T-helper 2 cell (primary cell): ENCODE measurements around the gene NFE2L3.
"Not testable (repeated sequence)": the region's sequence is repeated elsewhere in the genome, so short reads cannot be mapped to it uniquely, and the experiment has no call there.

ENCODE experiments used
- DNase-seq, 5 experiments: peaks; one replicate each; pipeline versions ENCODE4 v3.0.0 to v3.0.0-alpha.2; 2012 to 2022

Gene NFE2L3

DNA sequence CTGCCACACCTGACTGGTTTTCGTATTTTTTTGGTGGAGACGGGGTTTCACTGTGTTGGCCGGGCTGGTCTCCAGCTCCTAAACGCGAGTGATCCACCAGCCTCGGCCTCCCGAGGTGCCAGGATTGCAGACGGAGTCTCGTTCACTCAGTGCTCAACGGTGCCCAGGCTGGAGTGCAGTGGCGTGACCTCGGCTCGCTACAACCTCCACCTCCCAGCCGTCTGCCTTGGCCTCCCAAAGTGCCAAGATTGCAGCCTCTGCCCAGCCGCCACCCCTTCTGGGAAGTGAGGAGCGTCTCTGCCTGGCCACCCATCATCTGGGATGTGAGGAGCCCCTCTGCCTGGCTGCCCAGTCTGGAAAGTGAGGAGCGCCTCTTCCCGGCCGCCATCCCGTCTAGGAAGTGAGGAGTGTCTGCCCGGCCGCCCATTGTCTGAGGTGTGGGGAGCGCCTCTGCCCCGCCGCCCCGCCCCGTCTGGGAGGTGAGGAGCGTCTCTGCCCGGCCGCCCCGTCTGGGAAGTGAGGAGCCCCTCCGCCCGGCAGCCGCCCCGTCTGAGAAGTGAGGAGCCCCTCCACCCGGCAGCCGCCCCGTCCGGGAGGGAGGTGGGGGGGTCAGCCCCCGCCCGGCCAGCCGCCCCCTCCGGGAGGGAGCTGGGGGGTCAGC, 4.2 kb upstream of the NFE2L3 start:
- not testable (repeated sequence) for DNase-seq

DNA sequence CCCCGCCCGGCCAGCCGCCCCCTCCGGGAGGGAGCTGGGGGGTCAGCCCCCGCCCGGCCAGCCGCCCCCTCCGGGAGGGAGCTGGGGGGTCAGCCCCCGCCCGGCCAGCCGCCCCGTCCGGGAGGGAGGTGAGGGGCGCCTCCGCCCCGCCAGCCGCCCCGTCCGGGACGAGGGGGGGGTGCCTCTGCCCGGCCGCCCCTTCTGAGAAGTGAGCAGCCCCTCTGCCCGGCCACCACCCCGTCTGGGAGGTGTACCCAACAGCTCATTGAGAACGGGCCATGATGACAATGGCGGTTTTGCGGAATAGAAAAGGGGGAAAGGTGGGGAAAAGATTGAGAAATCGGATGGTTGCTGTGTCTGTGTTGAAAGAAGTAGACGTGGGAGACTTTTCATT, 3.7 kb upstream of the NFE2L3 start:
- not testable (repeated sequence) for DNase-seq

DNA sequence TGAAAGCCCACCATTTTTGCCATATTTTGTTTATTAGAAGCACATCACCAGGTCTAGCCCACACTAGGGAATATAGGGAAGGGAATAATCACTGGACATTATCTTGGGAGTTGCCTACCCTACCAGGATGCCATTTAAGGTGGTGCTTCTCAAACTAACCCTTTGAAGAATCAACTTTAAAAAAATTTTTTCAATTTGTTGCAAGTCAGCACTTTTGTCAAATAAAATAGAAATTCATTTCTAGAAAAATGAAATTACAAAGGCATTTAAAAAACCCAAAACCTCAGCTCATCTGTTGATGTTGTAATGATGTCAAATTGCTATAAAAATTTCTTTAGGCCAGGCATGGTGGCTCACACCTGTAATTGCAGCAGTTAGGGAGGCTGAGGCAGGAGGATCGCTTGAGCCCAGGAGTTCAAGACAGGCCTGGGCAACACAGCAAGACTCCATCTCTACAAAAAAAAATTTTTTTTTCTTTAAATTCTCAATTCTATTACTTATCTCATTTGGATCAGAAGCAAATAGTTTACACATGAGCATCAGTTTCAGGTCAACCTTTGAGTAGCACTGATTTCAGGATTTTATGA, 2.5 kb upstream of the NFE2L3 start:
- no peak for DNase-seq

DNA sequence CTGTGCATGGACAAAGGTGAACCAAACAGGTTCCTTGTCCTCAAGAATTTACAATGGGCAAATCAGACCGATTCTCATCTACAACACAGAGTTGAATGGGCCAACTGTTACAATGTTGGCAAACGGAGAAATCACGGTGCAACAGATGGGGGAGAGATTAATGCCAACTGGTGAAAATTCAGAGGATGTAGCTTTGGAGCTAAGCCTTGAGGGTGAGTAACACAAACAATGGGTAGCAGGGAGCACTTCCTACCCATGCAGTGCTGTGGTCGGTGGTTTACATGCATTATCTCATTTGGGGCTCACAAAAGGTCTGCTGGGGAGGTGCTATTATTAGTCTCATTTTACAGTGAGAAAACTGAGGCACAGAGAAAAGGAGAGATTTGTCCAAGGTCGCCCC, 902 bp upstream of the NFE2L3 start:
- DNase-seq, result peak in 1 of 5 experiments; percentile 78

DNA sequence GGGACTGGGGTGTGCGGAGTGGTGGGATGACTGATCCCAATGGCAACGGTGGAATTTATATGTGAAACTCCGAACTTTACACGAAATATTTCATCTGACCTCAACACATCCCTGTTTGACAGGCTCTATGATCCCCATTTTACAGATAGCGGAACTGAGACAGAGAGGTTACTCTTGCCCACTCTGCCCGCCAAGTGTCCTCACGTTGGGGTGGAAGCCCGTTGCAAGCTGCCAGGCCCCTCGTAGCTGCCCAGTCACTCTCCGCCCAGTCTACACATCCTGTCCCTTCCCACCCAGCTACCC, 397 bp upstream of the NFE2L3 start:
- no peak for DNase-seq

DNA sequence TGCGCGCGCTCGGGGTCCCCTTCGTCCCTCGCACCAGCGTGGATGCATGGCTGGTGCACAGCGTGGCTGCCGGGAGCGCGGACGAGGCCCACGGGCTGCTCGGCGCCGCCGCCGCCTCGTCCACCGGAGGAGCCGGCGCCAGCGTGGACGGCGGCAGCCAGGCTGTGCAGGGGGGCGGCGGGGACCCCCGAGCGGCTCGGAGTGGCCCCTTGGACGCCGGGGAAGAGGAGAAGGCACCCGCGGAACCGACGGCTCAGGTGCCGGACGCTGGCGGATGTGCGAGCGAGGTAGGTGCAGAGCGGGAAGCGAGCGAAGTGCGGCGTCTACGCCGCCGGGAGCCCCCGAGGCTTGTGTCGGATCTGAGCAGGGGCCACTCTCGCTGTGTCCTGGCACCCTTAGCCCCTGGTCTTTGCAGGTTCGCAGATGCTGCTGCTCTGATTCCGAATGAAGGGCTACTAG, 813 bp downstream of the NFE2L3 start:
- peak in 2 of 5 experiments; percentile 27 to 60 for DNase-seq

DNA sequence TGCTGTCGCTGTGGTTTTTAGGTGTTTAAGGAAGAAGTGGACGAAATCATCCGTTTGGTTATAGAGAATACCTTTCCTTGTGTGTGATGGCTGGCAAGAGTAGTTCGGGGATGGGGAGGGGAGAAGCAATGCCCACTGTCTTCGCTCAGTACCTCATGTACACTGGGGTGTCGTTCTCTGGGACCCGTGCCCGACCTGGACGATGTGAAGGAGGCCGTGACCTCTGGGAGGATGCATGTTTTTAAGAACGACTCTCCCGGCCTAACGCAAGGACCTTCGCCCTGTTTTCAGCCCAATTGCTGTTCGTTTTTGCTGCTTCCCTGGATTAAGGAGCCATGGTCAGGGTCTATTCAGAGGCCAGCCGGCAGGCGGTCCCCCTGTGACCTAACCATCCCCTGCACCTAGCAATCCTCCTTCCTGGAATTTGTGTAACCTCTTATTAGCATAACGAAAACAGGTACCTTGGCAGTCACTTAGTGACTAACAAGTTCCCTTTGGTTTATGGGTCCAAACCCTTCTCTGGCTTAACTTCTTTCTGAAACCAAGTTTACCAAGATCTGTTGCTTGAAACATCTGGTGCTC, 1.3 kb downstream of the NFE2L3 start:
- peak in 1 of 5 experiments; percentile 24 for DNase-seq

DNA sequence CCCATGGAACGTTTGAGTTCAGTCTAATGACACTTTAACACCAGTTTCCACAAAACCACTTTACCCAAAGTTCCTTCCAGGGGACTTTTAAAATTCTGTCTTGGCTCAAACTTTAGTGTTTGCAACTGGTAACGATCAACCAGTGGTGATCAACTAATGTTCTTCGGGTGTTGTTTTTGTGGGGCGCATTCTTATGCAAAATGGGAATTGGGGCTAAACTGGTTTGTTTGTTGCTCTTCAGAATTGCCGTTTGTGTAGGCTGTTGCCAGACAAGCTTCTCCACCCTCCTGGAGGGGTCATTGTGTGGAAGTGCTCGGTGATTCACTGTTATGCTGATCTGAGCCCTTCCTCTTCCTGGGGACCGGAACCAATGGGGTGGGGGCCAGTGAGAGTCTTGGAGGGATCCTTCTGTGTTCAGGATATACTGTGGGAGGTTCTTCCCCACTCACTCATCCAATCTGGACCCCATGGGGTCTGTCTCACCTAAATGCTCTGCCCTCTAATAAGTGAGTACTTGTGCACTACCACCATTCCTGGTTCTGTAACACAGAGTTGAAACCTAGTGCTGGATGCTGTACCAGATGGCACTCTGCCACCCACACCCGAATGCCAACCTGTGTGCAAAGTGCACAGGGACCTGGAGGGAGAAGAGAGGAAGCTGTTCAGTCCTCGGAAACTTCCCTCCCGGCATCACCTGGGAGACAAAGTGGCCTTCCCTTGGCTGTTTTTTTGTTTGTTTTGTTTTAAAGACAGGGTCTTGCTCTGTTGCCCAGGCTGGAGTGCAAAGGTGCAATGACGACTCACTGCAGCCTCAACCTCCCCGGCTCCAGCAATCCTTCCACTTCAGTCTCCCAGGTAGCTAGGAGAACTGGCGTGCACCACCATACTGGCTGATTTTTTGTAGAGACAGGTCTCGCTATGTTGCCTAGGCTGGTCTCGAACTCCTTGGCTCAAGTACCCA, 2.1 kb downstream of the NFE2L3 start:
- DNase-seq, result peak in 1 of 5 experiments; percentile 61

DNA sequence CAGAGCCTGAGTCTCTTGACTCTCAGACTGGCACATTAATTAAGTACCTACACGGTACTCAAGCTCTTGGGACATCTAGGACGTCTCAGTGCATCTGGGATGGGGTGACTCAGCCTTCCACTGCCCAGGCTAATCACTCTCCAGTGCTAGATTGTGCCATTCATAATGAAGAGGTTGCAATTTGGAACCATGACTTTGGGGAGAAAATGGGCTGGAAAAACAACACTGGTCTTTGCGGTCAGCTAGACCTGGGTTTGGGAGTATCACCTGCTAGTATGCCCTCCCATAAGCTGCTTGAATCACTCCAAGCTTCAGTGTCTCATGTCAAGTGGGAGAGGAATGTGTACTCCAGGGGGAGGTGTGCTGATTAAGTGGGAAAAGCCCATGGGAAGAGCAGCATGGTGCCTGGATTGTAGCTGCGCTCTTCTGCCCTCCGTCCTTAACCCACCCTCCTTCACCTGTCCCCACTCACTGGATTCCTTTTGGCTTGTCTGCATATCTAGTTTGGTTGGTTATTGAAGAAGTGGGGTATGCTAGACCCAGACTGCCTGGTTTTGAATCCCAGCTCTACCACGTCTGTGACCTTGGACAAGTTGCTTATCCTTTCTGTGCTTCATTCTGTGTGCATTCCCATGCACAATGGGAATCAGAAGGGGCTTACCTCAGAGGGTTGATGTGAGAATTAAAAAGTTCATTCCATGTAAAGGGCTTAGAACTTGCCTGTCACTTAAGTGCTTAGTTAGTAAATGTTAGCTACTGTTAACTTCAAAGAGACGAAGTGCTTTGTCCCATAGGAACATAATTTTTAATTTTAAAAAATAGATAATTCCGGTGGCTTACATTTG, 3.8 kb downstream of the NFE2L3 start:
- DNase-seq, result no peak

DNA sequence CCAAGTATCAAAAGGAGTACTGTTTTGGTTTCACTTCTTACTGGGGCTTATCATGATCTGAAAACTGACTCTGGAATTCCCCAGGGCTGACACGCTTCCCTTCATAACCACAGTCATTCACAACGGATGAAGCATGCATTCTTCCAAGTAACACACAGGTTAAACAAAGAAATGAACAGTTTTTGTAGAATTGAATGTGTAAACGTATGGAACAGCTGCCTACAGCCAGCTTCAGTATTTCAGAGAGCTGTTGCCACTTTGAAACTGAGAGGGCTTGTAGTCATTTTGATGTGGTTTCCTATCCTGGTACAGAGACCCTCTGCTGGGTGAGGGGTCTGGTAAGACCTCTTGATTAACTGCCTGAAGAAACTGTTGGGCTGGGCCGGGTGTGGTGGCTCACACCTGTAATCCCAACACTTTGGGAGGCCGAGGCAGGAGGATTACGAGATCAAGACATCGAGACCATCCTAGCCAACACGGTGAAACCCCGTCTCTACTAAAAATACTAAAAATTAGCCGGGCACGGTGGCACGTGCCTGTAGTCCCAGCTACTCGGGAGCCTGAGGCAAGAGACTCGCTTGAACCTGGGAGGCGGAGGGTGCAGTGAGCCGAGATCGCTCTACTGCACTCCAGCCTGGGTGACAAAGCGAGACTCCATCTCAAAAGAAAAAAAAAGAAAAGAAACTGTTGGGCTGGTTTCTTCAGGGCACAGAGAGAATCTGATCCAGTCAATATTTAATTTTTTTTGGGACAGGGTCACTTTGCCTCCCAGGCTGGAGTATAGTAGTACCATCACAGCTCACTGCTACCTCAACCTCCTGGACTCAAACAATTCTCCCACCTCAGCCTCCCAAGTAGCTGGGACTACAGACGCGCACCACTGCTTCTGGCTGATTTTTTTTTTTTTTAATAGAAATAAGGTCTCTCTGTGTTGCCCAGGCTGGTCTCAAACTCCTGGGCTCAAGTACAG, 4.7 kb downstream of the NFE2L3 start:
- DNase-seq, result peak in 4 of 5 experiments; percentile 36 to 75 (median 59)

DNA sequence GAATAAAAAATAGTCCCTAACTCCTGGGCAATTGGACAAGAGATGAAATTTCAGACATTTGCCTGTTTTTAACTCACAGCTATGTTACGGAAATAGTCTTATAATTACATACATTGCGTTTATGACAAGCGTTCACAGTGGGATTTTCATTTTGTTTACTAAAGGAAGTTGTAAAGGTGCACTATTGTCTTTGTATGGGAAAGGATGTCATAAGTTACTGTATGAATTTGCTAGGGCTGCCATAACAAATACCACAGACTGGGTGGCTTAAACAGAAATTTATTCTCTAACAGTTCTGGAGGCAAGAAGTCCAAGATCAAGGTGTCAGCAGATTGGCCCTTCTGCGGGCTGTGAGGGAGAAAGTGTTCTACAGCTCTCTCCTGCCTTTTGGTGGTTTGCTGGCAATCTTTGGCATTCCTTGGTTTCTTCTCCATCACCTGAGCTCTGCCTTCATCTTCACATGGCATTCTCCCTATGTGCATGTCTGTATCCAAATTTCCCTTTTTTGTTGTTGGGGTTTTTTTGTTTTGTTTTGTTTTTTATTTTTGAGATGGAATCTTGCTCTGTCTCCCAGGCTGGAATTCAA, 5.6 kb downstream of the NFE2L3 start:
- no peak for DNase-seq

DNA sequence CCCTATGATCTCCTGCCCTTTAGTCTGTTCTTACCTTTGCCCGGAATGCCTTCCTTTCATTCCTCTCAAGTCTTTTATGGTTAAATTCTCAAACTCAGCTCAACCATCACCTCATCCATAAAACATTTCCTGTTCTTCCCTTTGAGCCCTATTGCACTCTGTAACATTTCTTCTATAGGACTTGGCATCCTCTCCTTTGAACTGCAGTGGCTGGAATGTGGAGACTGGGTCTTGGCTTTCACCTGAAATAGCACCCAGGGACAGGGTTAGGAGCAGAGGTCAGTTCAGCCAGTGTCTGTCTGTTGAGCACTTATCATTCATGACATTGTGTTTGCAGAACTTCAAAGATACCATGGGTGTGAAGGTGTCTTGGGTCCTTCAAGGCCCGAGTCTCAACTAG, 7.2 kb downstream of the NFE2L3 start:
- no peak for DNase-seq

DNA sequence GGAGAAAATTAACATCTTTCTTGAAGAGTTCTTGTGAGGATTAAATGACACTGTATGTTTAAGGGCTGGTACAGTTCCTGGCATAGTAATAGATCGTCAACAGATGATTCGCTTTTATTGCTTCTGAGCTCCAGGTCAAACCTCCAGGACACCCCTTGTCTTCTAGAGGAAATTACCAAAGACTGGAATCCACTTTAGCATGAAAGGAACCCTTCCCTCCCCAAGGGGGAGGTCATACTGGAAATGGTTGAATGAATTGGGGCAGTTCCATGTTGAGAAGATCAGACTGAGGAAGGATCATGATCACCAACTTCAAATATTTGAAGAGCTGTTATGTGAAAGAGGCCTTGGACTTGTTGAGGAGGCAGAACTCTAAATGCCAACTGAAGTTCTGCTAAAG, 8.9 kb downstream of the NFE2L3 start:
- no peak for DNase-seq

DNA sequence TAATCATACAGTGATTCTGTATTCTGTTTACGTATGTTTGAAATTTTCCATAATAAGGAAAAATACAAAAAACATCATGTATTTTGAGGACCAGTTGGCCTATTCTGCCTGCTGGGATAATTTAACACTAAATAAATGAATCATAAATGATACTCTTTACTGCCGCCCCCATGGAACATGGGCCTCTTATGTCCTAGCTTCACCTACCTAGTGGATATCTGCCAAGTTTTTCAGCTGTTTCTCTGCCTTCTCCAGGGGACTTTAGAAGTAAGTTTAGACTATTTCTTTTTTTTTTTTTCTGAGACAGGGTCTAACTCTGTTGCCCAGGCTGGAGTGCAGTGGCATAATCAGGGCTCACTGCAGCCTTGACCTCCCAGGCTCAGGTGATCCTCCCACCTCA, 10.4 kb downstream of the NFE2L3 start:
- DNase-seq, result no peak

DNA sequence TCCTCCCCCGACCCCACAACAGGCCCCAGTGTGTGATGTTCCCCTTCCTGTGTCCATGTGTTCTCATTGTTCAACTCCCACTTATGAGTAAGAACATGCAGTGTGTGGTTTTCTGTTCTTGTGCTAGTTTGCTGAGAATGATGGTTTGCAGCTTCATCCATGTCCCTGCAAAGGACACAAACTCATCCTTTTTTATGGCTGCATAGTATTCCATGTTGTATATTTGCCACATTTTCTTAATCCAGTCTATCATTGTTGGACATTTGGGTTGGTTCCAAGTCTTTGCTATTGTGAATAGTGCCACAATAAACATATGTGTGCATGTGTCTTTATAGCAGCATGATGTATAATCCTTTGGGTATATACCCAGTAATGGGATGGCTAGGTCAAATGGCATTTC, 11.8 kb downstream of the NFE2L3 start:
- not testable (repeated sequence) for DNase-seq

DNA sequence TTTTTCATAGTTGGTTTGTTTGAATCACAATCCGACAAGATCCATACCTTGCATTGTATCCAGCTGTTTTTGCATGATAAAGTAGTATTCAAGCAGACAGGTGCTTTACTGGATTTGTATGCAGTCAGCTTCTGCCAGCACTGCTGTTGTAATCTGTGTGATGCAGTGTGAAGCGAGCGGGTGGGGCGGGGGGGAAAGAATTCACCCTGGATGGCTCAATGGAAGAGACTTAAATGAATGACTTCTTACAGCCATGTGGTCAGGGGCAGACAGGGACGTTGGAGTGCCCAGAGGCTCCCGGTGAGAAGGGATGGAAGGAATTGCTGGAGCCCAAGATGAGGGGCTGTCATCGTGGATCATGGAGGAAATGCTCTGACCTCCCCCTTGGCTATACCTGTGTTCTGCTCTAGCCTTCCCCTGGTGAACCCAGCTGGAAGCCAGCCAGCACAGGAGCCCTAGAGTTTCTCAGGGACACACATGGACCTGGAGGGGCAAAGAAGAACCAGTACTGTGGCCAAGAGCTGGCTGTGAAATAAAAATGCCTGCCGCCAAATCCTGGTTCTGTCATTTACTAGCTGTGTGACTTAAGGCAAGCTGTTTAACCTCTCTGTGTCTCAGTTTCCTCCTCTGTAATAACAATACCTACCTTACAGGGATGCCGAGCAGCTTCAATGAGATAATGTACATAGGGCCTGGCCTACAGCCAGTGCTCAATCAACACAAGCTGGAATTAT, 14.1 kb downstream of the NFE2L3 start:
- DNase-seq, result no peak

DNA sequence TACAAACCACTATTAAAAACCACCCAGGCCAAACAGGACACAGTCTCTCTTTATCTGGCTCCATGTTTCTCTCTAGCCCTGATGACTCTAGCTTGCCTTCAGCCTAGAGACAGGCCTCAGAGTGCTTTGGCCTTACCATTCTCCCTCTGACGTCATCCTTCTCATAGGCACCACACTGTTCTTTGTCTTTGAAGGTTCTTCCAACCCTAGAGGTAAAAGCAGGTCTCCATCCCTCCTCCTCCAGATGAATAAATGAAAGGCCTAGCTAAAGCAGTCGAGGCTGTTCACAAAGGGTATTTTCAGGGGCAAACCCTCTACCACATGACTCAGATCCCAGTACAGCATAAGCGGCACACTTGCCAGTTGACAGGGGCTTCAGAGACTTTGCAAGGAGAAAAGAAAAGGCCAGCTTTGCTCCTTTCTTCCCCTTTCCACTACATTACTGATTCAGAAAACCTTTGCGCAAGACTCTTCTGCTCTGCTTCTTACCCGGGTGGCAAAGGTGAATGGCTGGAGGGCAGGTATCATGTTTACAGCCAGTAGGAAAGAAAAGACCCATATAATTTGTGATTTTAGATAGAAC, 14.8 kb downstream of the NFE2L3 start:
- DNase-seq, result no peak

DNA sequence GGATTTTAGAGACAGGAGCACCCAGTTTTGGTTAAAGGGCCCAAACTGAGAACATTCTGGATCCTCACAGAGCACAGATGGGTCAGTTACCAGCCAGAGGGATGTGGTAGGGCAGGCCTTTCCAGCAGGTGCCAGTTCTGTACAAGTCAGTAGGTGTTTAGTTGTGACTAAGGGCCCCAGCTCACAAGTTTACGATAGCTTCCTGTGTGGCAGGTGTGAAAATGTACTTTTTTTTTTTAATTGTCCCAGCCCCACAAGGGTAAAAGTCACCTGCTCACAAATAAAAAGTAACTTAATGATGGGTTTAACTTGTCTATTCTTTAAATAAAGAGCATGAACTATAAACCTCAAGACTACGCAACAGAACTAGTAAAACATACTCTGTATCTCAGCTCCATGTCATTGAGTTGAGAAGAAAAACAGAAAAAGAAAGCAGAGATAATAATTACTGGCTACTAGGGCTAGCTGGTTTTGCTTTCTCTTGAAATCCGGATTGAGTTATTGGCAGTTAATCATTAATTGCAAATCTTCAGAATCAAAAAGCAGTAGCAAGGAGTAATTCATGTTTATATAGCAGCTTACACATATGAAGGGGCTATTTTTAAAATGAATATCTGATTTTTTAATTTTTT, 15.4 kb downstream of the NFE2L3 start:
- peak in 2 of 5 experiments; percentile 63 to 74 for DNase-seq

DNA sequence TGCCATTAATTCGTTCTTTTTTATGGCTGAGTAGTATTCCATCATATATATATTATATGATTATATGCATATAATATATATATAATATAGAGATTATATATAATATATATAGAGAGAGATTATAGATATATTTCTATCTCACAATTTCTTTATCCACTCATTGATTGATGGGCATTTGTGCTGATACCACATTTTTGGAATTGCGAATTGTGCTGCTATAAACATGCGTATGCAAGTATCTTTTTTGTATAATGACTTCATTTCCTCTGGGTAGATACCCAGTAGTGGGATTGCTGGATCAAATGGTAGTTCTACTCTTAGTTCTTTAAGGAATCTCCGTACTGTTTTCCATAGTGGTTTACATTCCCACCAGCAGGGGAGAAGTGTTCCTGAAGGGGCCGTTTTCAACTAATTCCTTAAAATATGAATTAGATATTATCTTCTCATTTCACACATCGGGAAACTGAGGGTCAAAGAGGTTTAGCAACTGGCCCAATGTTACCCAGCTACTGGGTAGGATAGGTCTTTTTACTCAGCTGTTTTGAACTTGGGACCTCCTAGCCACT, 16.5 kb downstream of the NFE2L3 start:
- no peak for DNase-seq
